Left hindlimb (tissue), 1 donor: ENCODE measurements around the gene ZNF532.
"Not testable (repeated sequence)": the region's sequence is repeated elsewhere in the genome, so short reads cannot be mapped to it uniquely, and the experiment has no call there.

Experiments used
- DNase-seq: peaks from one replicate; pipeline ENCODE4 v3.0.0-alpha.2; 2018

The ZNF532 gene, protein sequence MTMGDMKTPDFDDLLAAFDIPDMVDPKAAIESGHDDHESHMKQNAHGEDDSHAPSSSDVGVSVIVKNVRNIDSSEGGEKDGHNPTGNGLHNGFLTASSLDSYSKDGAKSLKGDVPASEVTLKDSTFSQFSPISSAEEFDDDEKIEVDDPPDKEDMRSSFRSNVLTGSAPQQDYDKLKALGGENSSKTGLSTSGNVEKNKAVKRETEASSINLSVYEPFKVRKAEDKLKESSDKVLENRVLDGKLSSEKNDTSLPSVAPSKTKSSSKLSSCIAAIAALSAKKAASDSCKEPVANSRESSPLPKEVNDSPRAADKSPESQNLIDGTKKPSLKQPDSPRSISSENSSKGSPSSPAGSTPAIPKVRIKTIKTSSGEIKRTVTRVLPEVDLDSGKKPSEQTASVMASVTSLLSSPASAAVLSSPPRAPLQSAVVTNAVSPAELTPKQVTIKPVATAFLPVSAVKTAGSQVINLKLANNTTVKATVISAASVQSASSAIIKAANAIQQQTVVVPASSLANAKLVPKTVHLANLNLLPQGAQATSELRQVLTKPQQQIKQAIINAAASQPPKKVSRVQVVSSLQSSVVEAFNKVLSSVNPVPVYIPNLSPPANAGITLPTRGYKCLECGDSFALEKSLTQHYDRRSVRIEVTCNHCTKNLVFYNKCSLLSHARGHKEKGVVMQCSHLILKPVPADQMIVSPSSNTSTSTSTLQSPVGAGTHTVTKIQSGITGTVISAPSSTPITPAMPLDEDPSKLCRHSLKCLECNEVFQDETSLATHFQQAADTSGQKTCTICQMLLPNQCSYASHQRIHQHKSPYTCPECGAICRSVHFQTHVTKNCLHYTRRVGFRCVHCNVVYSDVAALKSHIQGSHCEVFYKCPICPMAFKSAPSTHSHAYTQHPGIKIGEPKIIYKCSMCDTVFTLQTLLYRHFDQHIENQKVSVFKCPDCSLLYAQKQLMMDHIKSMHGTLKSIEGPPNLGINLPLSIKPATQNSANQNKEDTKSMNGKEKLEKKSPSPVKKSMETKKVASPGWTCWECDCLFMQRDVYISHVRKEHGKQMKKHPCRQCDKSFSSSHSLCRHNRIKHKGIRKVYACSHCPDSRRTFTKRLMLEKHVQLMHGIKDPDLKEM (N-terminal part only)

GRCh38 chr18:58864146-58865032, at the start of gene ZNF532:
Gene ZNF532 (plus strand): TSS chr18:58864877. CDS start in a region left out here.
- DNase-seq: peak; percentile 78

DNA sequence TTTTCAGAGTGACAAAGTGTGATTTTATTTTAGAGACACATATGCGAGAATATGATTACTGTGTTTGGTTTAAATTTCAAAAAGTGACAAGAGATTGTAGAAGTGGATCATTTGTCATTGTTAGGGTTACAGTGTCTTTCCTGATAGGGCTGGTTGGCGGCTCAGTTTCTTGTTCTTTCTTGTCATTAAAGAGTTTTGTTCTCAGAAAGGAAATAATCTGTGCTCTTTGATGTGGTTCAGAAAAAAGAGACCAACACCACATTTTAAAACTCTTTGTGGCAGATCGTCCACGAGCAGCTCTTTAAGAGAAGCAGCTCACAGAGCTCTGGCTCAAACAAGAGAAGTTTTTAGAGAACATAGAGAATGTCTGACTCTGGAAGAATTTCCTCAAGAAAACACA, 45.6 kb upstream of the ZNF532 start:
- DNase-seq: no peak

DNA sequence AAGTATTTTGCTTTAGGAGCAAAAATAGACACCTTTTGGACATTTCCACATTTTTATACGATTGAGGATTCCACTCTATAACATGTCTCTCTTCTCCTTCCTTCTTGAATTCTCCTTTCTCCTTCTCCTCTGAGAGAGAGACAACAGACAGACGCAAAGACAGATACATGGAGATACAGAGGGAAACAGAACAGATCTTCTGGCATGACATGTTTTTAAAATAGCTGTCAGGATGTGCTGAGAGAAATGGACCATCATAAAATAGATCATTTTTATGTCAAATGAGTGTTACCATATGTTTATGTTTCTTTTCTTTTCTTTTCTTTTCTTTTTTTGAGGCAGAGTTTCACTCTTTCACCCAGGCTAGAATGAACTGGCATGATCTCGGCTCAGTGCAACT, 44.4 kb upstream of the ZNF532 start:
- no peak for DNase-seq

- no peak for DNase-seq
Observed at GRCh38 chr18:58822944-58823343, 41.7 kb upstream of the ZNF532 start.

GRCh38 chr18:58823412-58823811, 41.3 kb upstream of the ZNF532 start:
- DNase-seq: no peak

GRCh38 chr18:58826926-58827325, 37.8 kb upstream of the ZNF532 start:
- not testable (repeated sequence) for DNase-seq

DNA sequence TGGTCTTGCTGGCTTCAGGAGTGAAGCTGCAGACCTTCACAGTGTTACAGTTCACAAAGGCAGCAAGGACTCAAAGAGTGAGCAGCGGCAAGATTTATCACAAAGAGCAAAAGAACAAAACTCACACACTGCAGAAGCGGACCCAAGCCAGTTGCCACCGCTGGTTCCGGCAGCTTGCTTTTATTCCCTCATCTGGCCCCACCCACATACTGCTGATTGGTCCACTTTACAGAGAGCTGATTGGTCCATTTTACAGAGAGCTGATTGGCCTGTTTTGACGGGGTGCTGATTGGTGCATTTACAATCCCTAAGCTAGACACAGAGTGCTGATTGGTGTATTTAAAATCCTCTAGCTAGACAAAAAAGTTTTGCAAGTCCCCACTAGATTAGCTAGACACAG, 37.2 kb upstream of the ZNF532 start:
- DNase-seq: no peak

DNA sequence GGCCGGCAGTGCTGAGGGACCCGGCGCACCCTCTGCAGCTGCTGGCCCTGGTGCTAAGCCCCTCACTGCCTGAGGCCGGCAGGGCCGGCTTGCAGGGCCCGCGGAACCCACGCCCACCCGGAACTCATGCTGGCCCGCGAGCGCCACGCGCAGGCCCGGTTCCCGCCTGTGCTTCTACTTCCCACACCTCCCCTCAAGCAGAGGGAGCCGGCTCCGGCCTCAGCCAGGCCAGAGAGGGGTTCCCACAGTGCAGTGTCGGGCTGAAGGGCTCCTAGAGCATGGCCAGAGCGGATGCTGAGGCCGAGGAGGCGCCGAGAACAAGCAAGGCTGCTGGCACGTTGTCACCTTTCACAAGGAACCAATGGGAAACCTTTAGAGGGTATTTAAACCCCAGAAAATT, 36.8 kb upstream of the ZNF532 start:
- DNase-seq: no peak

GRCh38 chr18:58828399-58829121, 36.1 kb upstream of the ZNF532 start:
- no peak for DNase-seq

DNA sequence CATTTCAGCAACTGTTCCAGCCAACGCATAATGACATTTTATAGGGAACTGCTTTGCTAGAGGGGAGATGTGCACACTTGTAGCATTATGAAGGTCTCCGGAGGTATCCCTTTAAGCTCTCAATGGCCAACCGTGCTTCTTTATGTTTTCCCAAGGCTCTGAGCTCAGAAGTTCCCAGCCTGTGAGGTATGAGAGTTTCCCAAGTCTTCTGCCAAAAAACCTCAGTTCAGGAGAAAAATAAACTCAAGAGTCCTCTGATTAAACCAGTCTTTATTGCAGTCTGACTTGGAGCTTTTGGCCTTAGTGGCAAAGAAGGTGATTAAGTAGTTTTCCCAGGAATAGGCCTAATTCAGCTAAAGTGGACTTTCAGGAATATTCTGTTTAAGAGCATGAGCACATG, 35.4 kb upstream of the ZNF532 start:
- DNase-seq: no peak

GRCh38 chr18:58829886-58830285, 34.8 kb upstream of the ZNF532 start:
- DNase-seq: not testable (repeated sequence)

DNA sequence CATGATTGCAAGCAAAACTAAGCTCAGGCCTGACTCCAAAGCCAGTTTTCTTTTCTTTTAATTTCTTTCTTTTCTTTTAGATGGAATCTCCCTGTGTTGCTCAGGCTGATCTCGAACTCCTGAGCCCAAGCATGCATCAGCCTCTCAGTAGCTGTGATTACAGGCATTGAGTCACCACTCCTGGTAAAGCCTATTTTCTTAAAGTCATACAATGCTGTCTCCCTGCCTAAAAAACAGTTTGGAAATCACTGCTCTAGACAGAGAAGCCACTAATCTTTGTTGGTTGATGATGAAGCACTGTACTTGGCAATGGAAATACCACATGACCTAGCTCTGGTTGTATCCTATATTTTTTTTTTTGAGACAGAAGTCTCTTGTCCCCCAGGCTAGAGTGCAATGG, 33.1 kb upstream of the ZNF532 start:
- no peak for DNase-seq

GRCh38 chr18:58838165-58838860, 26.4 kb upstream of the ZNF532 start:
- no peak for DNase-seq

GRCh38 chr18:58838946-58839345, 25.7 kb upstream of the ZNF532 start:
- DNase-seq: no peak

GRCh38 chr18:58842978-58843687, 21.5 kb upstream of the ZNF532 start:
- DNase-seq: no peak

DNA sequence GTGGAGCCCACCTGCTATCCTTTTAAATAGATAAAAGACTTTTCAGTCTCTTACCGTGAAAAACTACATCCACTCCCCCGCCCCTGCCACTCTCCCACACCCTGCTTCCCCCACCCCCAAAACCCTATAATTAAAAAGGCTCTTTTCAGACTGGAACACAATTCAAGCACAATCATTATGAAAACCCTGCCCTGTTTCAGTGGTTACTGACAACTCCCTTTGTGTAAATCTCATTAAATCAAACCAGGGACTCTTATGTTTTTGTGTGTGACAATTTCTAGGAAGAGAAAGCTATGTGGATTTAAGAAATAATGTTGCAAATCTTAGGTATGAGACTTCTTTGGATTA, 21.0 kb upstream of the ZNF532 start:
- DNase-seq: no peak

- DNase-seq: no peak
Observed at GRCh38 chr18:58844871-58845270, 19.8 kb upstream of the ZNF532 start.

DNA sequence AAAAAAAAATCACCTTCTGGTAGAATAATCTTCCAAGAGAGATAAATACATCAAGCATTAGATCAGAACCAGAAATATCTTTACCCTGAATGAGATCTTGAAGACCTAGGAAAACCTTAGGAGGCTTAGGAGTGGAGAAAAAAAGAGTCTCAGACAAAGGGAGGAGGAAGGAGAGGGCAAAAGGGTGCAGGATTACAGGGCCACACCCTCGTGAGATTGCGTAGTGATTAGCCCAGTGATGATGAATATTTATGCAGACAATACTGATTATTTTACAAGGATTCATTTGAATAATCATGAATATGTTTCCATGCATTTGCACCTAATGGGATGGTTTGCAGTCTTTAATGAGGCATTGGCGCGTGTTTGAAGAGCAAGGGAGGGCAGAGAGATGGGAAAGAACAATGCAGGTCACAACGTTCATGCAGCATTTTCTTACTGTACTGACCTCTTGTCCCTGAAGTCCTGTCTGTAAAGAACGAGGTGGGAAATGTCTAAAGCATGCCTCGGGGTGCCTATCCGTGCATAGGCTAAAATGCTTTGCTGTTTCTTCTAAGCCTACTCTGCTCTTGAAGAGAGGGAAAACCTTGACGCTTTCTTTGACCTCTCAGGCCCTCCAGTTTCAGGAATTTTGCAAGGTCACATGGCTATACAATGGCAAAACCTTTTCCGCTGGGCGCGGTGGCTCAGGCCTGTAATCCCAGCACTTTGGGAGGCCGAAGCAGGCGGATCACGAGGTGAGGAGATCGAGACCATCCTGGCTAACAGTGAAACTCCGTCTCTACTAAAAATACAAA, 18.6 kb upstream of the ZNF532 start:
- DNase-seq: no peak

DNA sequence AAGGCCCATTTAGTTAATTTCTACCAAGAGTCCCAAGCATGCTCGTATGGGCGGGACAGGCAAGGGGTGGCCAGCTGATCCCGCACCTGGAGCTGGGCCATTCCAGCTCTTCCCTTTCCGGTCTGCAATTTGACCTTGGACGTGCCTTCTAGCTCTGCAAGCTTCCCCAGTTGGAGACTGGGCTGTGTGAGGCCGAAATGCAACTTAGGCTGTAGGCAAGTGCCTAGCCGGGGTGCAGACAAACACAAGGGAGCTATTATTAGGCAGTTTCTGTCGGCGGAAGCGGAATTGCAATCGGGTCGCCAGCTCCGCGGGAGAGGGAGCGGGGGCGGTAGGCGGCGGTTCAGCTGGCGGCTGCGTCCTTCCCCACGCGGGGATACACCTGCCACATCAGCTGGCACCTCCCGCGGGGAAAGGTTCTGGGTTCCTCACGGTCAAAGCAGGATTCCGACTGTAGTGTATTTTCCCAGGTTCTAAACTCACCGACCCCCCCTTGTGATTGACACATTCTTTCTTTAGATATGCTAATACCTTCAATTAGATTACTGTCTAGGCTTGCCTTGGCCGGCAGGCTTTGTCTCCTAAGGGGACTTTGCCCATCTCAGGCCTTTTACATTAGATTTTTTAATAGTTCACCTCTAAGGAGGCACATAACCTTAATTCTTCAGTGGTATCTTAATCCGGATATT, 17.1 kb upstream of the ZNF532 start:
- DNase-seq: no peak
